ENCODE results near the gene PPP2R3A.
"Not testable (repeated sequence)": the region's sequence is repeated elsewhere in the genome, so short reads cannot be mapped to it uniquely, and the experiment has no call there.

PPP2R3A gene

GRCh38 chr3:135965506-135966270 lies at the start of gene PPP2R3A:
TSS of gene PPP2R3A (plus strand) at chr3:135965728. CDS start at chr3:136001499, 35,771 bp downstream.
- peak; percentile 96 for DNase-seq

- DNase-seq = no peak
Observed at GRCh38 chr3:135916310-135916709, 49.2 kb upstream of the PPP2R3A start.

- no peak for DNase-seq
Observed at GRCh38 chr3:135917076-135917475, 48.5 kb upstream of the PPP2R3A start.

DNA sequence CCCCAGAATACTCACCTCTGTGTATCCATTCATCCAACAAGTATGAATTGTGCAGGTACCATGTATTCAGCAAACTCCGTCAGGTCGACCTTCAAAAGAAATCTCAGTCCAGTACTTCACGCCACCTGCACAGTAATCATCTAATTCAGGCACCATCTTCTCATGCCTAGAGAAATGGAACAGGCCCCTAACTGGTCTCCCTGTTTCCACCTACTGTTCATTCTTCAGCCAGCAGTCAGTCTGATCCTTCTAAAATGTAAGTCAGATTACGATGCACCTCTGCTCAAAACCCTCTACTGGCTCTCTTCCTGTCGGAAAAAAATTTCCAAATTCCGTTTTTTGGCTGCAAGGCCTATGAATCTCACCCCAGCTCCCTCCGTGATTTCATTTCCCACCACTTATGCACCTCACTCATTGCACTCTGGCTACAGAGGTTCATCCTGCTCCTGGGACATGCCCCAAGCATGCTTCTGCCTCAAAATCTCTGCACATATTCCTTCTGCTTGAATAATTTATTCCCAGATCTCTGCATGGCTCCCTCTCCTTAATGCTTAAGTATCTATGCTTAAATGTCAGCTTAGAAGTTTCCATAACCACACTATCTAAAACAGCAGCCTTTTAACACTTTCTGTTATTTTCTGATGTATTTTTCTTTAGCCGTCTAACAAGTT lies 47.5 kb upstream of the PPP2R3A start:
- no peak for DNase-seq

DNA sequence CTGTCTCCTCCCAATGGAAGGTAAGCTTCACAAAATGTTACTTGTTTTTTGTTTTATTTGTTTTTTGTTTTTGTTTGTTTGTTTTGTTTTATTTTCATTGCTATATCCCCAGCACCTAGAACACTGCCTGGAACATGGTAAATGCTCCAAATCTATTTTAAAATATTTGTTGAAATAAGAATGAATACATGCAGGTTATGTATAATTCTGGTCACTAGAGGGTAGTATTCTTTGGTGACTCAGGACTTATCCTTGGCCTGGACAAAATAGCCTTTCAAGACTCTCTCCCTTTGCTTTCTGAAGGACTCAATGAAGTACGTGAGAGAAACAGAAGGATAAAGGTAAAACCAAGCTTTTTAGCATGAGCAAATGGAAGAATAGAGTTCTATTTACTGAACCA lies 46.9 kb upstream of the PPP2R3A start:
- no peak for DNase-seq

DNA sequence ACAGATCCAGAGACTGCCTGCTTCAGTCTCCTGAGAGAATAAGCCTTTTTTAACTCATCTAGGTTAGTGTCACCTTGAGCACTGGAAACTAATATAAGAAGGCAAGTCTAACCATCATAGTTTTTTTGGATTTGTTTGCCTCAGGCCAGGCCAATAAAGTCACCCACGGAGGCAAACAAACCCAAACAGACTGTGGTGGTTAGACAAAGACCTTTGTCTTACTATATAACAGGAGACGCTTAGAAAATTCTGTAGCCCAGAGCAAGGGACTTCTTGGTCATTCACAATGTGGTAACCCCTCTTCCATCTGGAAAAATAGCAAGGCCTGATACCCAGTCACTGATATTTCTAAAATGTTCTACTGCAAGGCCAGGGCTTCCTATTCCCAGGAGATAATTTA lies 45.3 kb upstream of the PPP2R3A start:
- no peak for DNase-seq

- no peak for DNase-seq
Observed at GRCh38 chr3:135922903-135923250, 42.7 kb upstream of the PPP2R3A start.

- no peak for DNase-seq
Observed at GRCh38 chr3:135924506-135924905, 41.0 kb upstream of the PPP2R3A start.

DNA sequence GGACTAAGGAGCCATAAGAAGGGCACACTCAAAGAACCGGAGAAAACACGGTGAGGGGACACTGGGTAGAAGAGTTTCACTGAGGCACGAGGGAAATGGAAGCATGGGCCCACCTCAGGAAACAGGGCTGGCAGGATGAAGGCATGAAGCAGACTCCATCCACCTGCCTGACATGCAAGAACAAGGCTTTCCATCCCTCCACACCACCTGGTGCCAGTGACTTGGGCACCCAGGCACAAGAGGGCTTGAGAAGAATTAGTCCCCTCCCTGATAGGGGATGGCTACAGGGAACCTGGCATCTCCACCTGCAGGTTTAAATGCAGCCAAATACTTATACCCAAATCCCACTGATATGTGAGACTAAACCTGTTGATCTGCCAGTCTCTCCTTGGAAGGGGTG lies 38.9 kb upstream of the PPP2R3A start:
- DNase-seq = no peak

- DNase-seq = no peak
Observed at GRCh38 chr3:135927155-135927554, 38.4 kb upstream of the PPP2R3A start.

GRCh38 chr3:135929670-135930069 lies 35.9 kb upstream of the PPP2R3A start:
- peak; percentile 45 for DNase-seq

- no peak for DNase-seq
Observed at GRCh38 chr3:135930255-135930654, 35.3 kb upstream of the PPP2R3A start.

GRCh38 chr3:135935171-135935570 lies 30.4 kb upstream of the PPP2R3A start:
- not testable (repeated sequence) for DNase-seq

DNA sequence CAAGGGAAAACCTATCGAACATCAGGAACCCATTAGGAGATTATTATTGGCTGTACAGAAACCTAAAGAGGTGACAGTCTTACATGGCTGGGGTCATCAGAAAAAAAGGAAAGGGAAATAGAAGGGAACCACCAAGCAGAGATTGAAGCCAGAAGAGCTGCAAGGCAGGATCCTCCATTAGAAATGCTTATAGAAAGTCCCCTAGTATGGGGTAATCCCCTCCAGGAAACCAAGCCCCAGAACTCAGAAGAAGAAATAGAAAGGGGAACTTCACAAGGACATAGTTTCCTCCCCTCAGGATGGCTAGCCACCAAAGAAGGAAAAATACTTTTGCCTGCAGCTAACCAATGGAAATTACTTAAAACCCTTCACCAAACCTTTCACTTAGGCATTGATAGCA lies 27.8 kb upstream of the PPP2R3A start:
- DNase-seq = not testable (repeated sequence)

GRCh38 chr3:135944831-135945230 lies 20.7 kb upstream of the PPP2R3A start:
- no peak for DNase-seq

GRCh38 chr3:135950941-135951340 lies 14.6 kb upstream of the PPP2R3A start:
- no peak for DNase-seq

GRCh38 chr3:135964160-135964955 lies 1.2 kb upstream of the PPP2R3A start:
- no peak for DNase-seq

DNA sequence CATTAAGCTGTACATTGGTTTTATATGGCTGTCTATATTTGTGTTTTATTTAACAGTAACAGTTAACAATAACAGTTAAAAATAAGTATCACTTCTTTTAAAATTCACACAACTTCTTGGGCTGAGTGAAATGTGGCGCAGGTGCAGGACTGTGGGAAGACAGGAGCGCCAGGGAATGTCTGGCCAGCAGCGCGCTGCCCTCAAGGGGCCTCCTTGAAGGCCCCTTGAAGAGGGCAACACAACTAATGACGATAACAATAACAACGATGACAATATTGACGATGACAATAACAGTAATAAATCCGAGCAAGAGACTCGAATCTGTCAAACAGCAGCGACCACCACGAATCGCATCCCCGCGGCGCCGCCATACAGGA lies 411 bp upstream of the PPP2R3A start:
- no peak for DNase-seq

- DNase-seq = peak; percentile 81
Observed at GRCh38 chr3:135966271-135966961, 888 bp downstream of the PPP2R3A start.

- no peak for DNase-seq
Observed at GRCh38 chr3:135966962-135967274, 1.4 kb downstream of the PPP2R3A start.

GRCh38 chr3:135967867-135968266 lies 2.3 kb downstream of the PPP2R3A start:
- no peak for DNase-seq

DNA sequence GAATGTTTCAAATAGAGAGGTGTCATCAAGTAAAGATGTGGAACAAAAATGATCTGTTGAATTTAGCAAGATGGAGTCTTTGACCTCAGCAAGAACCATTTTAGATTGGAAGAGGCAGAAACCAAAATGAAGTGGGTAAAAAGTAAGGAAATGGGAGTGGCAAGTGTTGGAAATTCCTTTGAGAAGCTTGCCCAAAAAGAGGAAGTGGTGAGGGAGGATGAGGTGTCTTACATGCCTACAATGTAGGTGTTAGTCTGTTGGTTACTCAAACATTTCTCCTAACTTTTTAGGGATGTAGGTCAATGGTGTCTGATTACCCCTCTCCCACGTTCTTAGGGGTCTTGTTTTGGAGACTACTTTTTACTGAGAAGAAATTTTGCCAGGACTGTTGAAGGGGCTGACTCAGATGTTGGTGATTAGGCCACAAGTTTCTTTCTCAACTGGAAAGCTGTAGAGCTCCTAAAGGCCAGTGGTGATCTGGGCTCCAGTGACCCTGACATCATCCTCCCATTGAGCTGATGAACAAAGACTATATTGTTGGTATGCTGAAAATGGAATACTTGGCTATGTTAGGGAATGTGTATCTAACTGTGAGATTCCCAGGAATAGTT lies 5.1 kb downstream of the PPP2R3A start:
- no peak for DNase-seq

DNA sequence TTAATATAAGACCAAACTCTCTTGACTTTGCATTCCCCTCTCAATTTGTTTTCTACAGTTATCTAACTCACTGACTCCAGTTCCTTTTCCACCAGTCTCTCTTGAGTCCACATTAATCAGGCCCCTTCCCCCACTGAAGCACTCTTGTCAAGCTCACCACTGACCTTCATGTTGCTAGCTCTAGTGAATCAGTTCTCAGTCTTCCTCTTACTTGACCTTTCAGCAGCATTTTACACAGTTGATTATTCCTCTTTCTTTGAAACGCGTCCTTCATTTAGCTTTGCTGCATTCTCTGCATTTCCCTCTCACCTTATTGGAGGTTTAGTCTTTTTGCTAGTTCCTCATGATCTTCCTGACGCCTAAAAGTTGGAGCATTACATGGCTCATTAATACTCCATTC lies 8.3 kb downstream of the PPP2R3A start:
- no peak for DNase-seq

Data from left hindlimb (tissue), 1 donor.